NCI-H146 treated with DMSO at 0.1 percent for 48 hours (cell line): ENCODE measurements around the gene CDH12.
"Not testable (repeated sequence)": the region's sequence is repeated elsewhere in the genome, so short reads cannot be mapped to it uniquely, and the experiment has no call there.

ENCODE experiments used
- DNase-seq: peaks from one replicate; lab custom pipeline; 2025; ENCODE audit not compliant: unreplicated experiment; lab: John Stamatoyannopoulos, UW

CDH12 gene

GRCh38 chr5:22662391-22662790 is 190.8 kb downstream of the CDH12 start:
- no peak for DNase-seq

GRCh38 chr5:22651355-22651754 is 201.8 kb downstream of the CDH12 start:
- no peak for DNase-seq

GRCh38 chr5:22650511-22650910 is 202.6 kb downstream of the CDH12 start:
- DNase-seq, result no peak

- DNase-seq, result no peak
Observed at GRCh38 chr5:22649074-22649473, 204.1 kb downstream of the CDH12 start.

GRCh38 chr5:22644859-22645258 is 208.3 kb downstream of the CDH12 start:
- no peak for DNase-seq

GRCh38 chr5:22643356-22643755 is 209.8 kb downstream of the CDH12 start:
- no peak for DNase-seq

- no peak for DNase-seq
Observed at GRCh38 chr5:22631683-22632082, 221.5 kb downstream of the CDH12 start.

GRCh38 chr5:22627029-22627428 is 226.1 kb downstream of the CDH12 start:
- DNase-seq, result no peak

- no peak for DNase-seq
Observed at GRCh38 chr5:22625451-22625850, 227.7 kb downstream of the CDH12 start.

- no peak for DNase-seq
Observed at GRCh38 chr5:22621084-22621483, 232.1 kb downstream of the CDH12 start.

GRCh38 chr5:22615964-22616363 is 237.2 kb downstream of the CDH12 start:
- DNase-seq, result no peak

GRCh38 chr5:22614486-22615094 is 238.6 kb downstream of the CDH12 start:
- no peak for DNase-seq

GRCh38 chr5:22612928-22613327 is 240.2 kb downstream of the CDH12 start:
- no peak for DNase-seq

- DNase-seq, result no peak
Observed at GRCh38 chr5:22611327-22611726, 241.8 kb downstream of the CDH12 start.

- not testable (repeated sequence) for DNase-seq
Observed at GRCh38 chr5:22607498-22607897, 245.6 kb downstream of the CDH12 start.

- DNase-seq, result no peak
Observed at GRCh38 chr5:22605473-22605872, 247.7 kb downstream of the CDH12 start.

- DNase-seq, result no peak
Observed at GRCh38 chr5:22604711-22605110, 248.4 kb downstream of the CDH12 start.

GRCh38 chr5:22598796-22599195 is 254.3 kb downstream of the CDH12 start:
- DNase-seq, result no peak

GRCh38 chr5:22596404-22596970 is 256.7 kb downstream of the CDH12 start:
- no peak for DNase-seq

GRCh38 chr5:22594491-22594890 is 258.7 kb downstream of the CDH12 start:
- no peak for DNase-seq

- DNase-seq, result no peak
Observed at GRCh38 chr5:22593592-22593991, 259.6 kb downstream of the CDH12 start.

GRCh38 chr5:22591461-22591860 is 261.7 kb downstream of the CDH12 start:
- no peak for DNase-seq

GRCh38 chr5:22590677-22591268 is 262.4 kb downstream of the CDH12 start:
- DNase-seq, result no peak
